Activated CD4-positive, alpha-beta T cell treated with anti-CD3 and anti-CD28 coated beads, Interleukin-2, Interleukin-4, amounts not matched to agents 100 ng/mL and 50 ng/mL, durations not matched to agents 16 hours and 8 hours (primary cell): ENCODE data around the gene TMEM260.
"Not testable (repeated sequence)": the region's sequence is repeated elsewhere in the genome, so short reads cannot be mapped to it uniquely, and the experiment has no call there.

ENCODE experiments used
- DNase-seq: peaks from one replicate; pipeline ENCODE4 v3.0.0-alpha.2; 2020; ENCODE audit warnings: low spot score

The TMEM260 gene

DNA sequence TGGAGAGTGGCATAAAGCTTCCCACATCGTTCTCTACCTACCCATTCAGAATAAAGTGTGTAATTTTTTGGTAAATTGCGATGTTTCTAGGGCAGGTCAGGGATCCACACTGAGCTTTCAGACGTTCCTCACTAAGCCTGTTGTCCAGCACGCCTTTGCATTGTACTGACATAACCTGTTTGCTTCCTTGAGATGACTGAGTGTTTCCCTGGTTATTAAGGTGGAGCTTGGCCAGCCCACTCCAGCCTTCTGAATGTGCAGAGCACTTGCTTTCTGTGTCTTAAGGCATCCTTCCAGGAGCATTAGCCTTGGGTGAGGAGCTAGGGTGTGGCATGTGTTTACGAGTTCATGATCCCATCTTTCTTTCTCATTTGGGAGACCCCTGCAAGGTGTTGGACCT, 96.4 kb downstream of the TMEM260 start:
- DNase-seq = no peak

- DNase-seq = no peak
Measured at GRCh38 chr14:56678838-56679237, 99.2 kb downstream of the TMEM260 start.

GRCh38 chr14:56686416-56686815, 106.8 kb downstream of the TMEM260 start:
- DNase-seq = no peak

DNA sequence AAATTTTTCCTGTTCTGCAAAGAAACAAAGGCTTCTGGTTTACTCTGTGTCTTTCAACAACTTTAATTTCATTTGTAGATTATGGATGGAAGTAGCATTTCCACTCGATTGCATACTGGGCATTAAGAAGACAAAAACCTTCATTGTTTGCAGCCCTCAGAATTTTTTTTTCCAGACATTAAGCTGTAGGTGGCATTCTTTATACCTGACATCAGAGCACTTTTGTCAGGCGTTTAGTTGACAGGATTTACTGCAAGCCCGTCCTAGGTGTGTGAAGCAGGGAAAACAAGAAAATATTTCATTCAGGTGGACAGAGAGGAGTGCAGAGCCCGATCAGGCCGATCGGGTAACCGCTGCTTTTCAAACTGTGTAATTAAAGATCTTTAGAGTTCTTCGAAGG, 107.5 kb downstream of the TMEM260 start:
- DNase-seq = no peak

GRCh38 chr14:56694609-56695008, 115.0 kb downstream of the TMEM260 start:
- DNase-seq = no peak

DNA sequence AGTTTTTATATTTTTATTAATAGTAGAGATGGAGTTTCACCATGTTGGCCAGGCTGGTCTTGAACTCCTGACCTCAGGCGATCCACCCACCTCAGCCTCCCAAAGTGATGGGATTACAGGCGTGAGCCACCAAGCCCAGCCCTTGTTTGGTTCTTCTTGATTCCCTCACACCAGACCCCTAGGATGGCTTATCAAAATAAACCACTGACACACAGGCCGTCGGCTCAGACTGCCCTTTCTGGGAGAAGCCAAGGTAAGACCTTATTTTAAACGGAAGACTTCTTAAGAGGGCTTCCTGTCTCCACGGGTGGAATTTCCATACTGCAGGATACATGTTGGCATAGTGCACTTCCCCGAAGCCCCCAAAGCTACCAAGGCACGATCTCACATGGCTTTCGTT, 115.6 kb downstream of the TMEM260 start:
- DNase-seq = not testable (repeated sequence)
